ENCODE results near the gene DLK2. TPM values are rescaled to one million over a fixed set of nuclear protein-coding genes. Genes with fewer than 3 reads are reported as not detected.

Gene DLK2
- total and polyA plus RNA-seq, 12 donors: 0.28 to 5.1 (median 1.8) TPM; not detected in 1

- Histone ChIP-seq H3K4me1 (peaks cover 0 to 42% (median 24%) of the 10 kb centered on the region in 9 donors), H3K27ac (peak overlapping the region in 4 of 10 donors; percentile 50 to 58 (median 53)), H3K9me3 (no peaks in the 10 kb centered on the region), H3K36me3 (peaks cover 0 to 85% (median 5%) of the 10 kb centered on the region in 9 donors), H3K27me3 (no peaks in the 10 kb centered on the region), H3K4me3 (no peak overlapping the region)
- ATAC-seq (no peak), DNase-seq (no peak)
- intact Hi-C loops (cut with DNase I): no loop called here
- no peak for TF ChIP-seq CTCF (IDR thresholded peaks at IDR 0.05)
- WGBS, 2 donors: 94 to 95% methylated on average over 4 of the region's 4 CpGs
These were observed 20.4 kb downstream of the DLK2 start for GRCh38 chr6:43434943-43435342.

- Histone ChIP-seq H3K4me1 (peaks cover 2 to 42% (median 28%) of the 10 kb centered on the region in 9 donors), H3K27me3 (no peaks in the 10 kb centered on the region), H3K4me3 (no peak overlapping the region), H3K27ac (peak overlapping the region in 7 of 10 donors; percentile 22 to 58 (median 51)), H3K36me3 (peaks cover 0 to 78% (median 0%) of the 10 kb centered on the region in 9 donors), H3K9me3 (no peaks in the 10 kb centered on the region)
- intact Hi-C loops (cut with DNase I): no loop called here
- TF ChIP-seq CTCF (IDR thresholded peaks at IDR 0.05): no peak
- WGBS, 2 donors: 68 to 70% methylated on average over 15 of the region's 15 CpGs
- DNase-seq (no peak), ATAC-seq (peak; percentile 55 to 85 (median 66))
These were observed 21.1 kb downstream of the DLK2 start for GRCh38 chr6:43434001-43434840.

- DNase-seq (no peak), ATAC-seq (no peak)
- WGBS, 2 donors: 81 to 94% methylated on average over 8 of the region's 8 CpGs
- H3K36me3 ChIP-seq: peaks cover 0 to 67% (median 0%) of the 10 kb centered on the region in 9 donors
- H3K9me3 ChIP-seq: no peaks in the 10 kb centered on the region
- intact Hi-C loops (cut with DNase I): no loop called here
- H3K4me1 ChIP-seq: peaks cover 5 to 52% (median 37%) of the 10 kb centered on the region in 9 donors
- H3K27me3 ChIP-seq: no peaks in the 10 kb centered on the region
- no peak overlapping the region for H3K27ac ChIP-seq
- no peak for TF ChIP-seq CTCF (IDR thresholded peaks at IDR 0.05)
- H3K4me3 ChIP-seq: no peak overlapping the region
These were observed 22.2 kb downstream of the DLK2 start for GRCh38 chr6:43433148-43433547.

- Histone ChIP-seq H3K36me3 (peaks cover 0 to 59% (median 0%) of the 10 kb centered on the region in 9 donors), H3K27ac (no peak overlapping the region), H3K27me3 (no peaks in the 10 kb centered on the region), H3K4me3 (no peak overlapping the region), H3K9me3 (no peaks in the 10 kb centered on the region), H3K4me1 (peaks cover 5 to 51% (median 38%) of the 10 kb centered on the region in 9 donors)
- intact Hi-C loops (cut with DNase I): no loop called here
- DNase-seq: no peak
- WGBS, 2 donors: 93% methylated on average over 19 of the region's 19 CpGs
- no peak for TF ChIP-seq CTCF (IDR thresholded peaks at IDR 0.05)
- no peak for ATAC-seq
These were observed 23.1 kb downstream of the DLK2 start for GRCh38 chr6:43432009-43432945.
